ENCODE results near the gene HS2ST1.

- TF ChIP-seq CTCF (IDR thresholded peaks at IDR 0.05) (no peak), POLR2A (IDR thresholded peaks at IDR 0.05) (no peak), POLR2AphosphoS5 (IDR thresholded peaks at IDR 0.05) (no peak)
Measured at GRCh38 chr1:86916752-86917151, 2.3 kb downstream of the HS2ST1 start.
